ENCODE data around the gene ESPN.

Gene ESPN

GRCh38 chr1:6499296-6499695, 74.7 kb downstream of the ESPN start:
- no peak for DNase-seq (ENCODE audit: low spot score)

GRCh38 chr1:6500544-6501278, 76.1 kb downstream of the ESPN start:
- DNase-seq (ENCODE audit: low spot score), result no peak

GRCh38 chr1:6501279-6501813, 76.8 kb downstream of the ESPN start:
- no peak for DNase-seq (ENCODE audit: low spot score)

- no peak for DNase-seq (ENCODE audit: low spot score)
These were observed 77.7 kb downstream of the ESPN start for GRCh38 chr1:6502000-6502891.

- DNase-seq (ENCODE audit: low spot score), result no peak
These were observed 79.5 kb downstream of the ESPN start for GRCh38 chr1:6503884-6504602.

- no peak for DNase-seq (ENCODE audit: low spot score)
These were observed 80.3 kb downstream of the ESPN start for GRCh38 chr1:6504887-6505286.

GRCh38 chr1:6505367-6506209, 81.0 kb downstream of the ESPN start:
- DNase-seq (ENCODE audit: low spot score), result no peak

- DNase-seq (ENCODE audit: low spot score), result no peak
These were observed 81.8 kb downstream of the ESPN start for GRCh38 chr1:6506210-6507036.

- DNase-seq (ENCODE audit: low spot score), result no peak
These were observed 82.5 kb downstream of the ESPN start for GRCh38 chr1:6507037-6507428.

GRCh38 chr1:6507461-6507911, 82.9 kb downstream of the ESPN start:
- no peak for DNase-seq (ENCODE audit: low spot score)

- no peak for DNase-seq (ENCODE audit: low spot score)
These were observed 83.7 kb downstream of the ESPN start for GRCh38 chr1:6508154-6508815.

GRCh38 chr1:6508816-6509189, 84.2 kb downstream of the ESPN start:
- no peak for DNase-seq (ENCODE audit: low spot score)

GRCh38 chr1:6509220-6509918, 84.8 kb downstream of the ESPN start:
- no peak for DNase-seq (ENCODE audit: low spot score)

GRCh38 chr1:6509919-6510291, 85.3 kb downstream of the ESPN start:
- DNase-seq (ENCODE audit: low spot score), result no peak

- DNase-seq (ENCODE audit: low spot score), result no peak
These were observed 85.9 kb downstream of the ESPN start for GRCh38 chr1:6510493-6510892.

All from globus pallidus (tissue), 1 donor.